ENCODE measurements around the gene SFXN5. TPM values are rescaled to one million over a fixed set of nuclear protein-coding genes. Genes with fewer than 3 reads are reported as not detected.

SFXN5 gene
- total and polyA plus RNA-seq, 2 of the 4 experiments (the other 2 are of a cell fraction), result 8.6 to 17.0 TPM

DNA sequence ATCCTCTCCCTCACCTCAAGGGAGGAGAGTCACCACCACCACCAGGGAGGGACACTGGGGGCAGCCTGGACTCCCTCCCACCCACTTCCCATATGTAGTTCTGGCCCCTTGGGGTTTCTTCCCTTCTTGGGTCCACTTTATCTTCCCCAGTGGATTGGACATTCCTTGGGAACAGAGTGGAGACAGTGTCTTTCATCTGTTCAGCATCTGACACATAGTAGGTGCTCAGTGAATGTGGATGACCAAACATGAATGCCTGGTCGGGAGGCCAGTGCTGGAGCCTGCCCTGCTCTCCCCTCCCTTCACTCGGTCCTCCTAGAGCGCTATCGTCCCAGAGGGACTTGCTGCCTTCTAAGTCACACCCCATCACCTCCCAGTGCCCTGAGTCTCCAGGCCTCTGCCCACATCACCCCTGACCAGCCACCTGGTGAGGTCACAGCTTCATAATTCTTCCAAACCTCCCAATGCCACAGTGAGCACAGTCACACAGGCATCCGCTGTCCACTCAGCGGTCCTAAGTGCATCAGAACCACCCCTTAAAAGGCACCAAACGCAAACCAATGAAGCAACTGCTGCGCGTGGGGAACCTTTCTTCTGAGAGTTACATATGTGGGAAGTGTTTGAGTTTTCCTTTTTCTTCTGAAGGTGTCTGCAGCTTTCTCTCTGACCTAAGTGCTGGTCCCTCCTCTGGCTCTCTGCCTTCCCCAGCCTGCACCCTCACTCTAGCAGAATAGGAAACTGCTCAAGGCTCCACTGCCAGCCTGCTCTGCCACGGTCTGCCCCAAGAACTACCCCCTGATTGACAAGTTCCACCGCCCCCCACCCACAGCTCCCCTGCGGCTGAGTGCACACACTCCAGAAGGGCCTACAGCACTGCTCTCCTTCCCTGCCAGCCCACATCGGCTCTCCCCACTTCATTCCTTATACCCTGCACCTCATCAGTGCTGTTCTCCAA, 7.2 kb upstream of the SFXN5 start (continued):
- no peak for TF ChIP-seq MAZ (IDR thresholded peaks at IDR 0.05; ENCODE audit: borderline replicate concordance, low read depth, low read length)

DNA sequence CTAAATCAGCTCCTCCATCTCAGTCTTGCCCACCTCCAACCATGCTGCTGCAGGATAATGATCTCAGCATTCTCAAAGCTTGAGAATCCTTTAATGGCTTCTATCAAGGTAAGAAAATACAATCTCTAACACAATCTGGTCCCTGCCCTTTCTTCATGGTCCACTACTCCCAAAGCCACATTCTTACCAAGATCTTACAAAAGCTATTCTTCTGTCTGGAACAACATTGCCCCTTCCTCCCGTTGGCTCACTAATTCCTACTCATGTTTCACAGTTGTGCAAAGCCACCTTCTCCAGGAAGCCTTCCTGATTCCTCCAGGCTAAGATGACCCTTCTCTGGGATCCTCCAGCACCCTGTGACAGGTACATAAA, 5.9 kb upstream of the SFXN5 start:
- intact Hi-C loops (cut with micrococcal nuclease) (no loop called here), in situ Hi-C loops (cut with MboI; ENCODE audit: low sequenced_read_pairs) (no loop called here), dilution Hi-C loops (cut with HindIII; ENCODE audit: low sequenced_read_pairs, unreplicated experiment) (no loop called here)
- Histone ChIP-seq H4K91ac (ENCODE audit: insufficient read depth, low read depth, low read length) (no peak overlapping the region), H4K5ac (ENCODE audit: low read depth, low read length) (no peak overlapping the region), H2BK120ac (ENCODE audit: low read depth, low read length) (no peak overlapping the region), H3K9me3 (ENCODE audit: control insufficient read depth, insufficient read depth, low read length) (no peaks in the 10 kb centered on the region), H2AK9ac (replicated peaks; ENCODE audit: low read depth, low read length, poor library complexity) (no peak overlapping the region), H4K8ac (ENCODE audit: low read depth in 2 of 2, low read length in 2 of 2) (no peak overlapping the region), H2BK20ac (ENCODE audit: low read depth, low read length) (no peak overlapping the region), H3K27ac (ENCODE audit: insufficient read depth, low read length) (no peak overlapping the region), H3K79me1 (ENCODE audit: low read depth in 1 of 2, low read length in 2 of 2) (peaks cover 17 to 45% of the 10 kb centered on the region in 2 experiments), H2BK15ac (ENCODE audit: low read depth, low read length) (no peak overlapping the region), H2AFZ (replicated peaks; ENCODE audit: low read length, poor library complexity) (no peak overlapping the region), H3K4me3 (ENCODE audit: insufficient read depth, low read depth, low read length) (no peak overlapping the region), H3K4me1 (ENCODE audit: control insufficient read depth, insufficient read depth, low read length) (no peaks in the 10 kb centered on the region; the same call in 1 of the 2 replicates), H3K9me1 (ENCODE audit: insufficient read depth, low read length) (no peaks in the 10 kb centered on the region), H4K20me1 (ENCODE audit: insufficient read depth, low read length) (peaks cover 40% of the 10 kb centered on the region), H3K36me3 (ENCODE audit: control insufficient read depth, insufficient read depth, low read length) (peaks cover 48% of the 10 kb centered on the region), H3K9ac (ENCODE audit: low read depth, low read length) (no peak overlapping the region), H3K23ac (ENCODE audit: low read depth, low read length) (no peak overlapping the region), H3K4ac (ENCODE audit: low read depth, low read length) (no peak overlapping the region), H3K14ac (replicated peaks; ENCODE audit: low read depth, low read length) (no peak overlapping the region), H3K56ac (ENCODE audit: extremely low read depth, insufficient read depth, low read length) (no peak overlapping the region), H3K4me2 (ENCODE audit: low read depth, low read length) (no peak overlapping the region), H3K27me3 (ENCODE audit: control insufficient read depth, insufficient read depth, low read length) (no peaks in the 10 kb centered on the region), H2BK5ac (ENCODE audit: low read depth, low read length, poor library complexity, severe bottlenecking) (no peak overlapping the region), H3K18ac (ENCODE audit: low read depth, low read length) (no peak overlapping the region), H2AK5ac (ENCODE audit: low read depth, low read length) (no peak overlapping the region)
- no TSS peak for BruUV-seq (replicated peaks)
- no peak for DNase-seq
- WGBS, 2 experiments (ENCODE audit: extremely low coverage in 2 of 2, insufficient read length in 1 of 2), result no CpG with 5 or more reads among the region's 1 CpG
- ATAC-seq (ENCODE audit: low read depth), result no peak
- ChIA-PET POLR2A (ENCODE audit: unreplicated experiment) (interaction anchor here (0.6 kb wide), 1 partner anchor 155 kb away, joined by 4 read pairs; no protein-coding TSS in a partner anchor), CTCF (interaction anchor here (0.7 kb wide), 1 partner anchor 79 kb away, joined by 4 read pairs; no protein-coding TSS in a partner anchor)
- TF ChIP-seq MAFK (IDR thresholded peaks at IDR 0.05; ENCODE audit: low read depth, low read length) (no peak), SMC3 (IDR thresholded peaks at IDR 0.05; ENCODE audit: low read depth, low read length) (no peak), POLR2A (IDR thresholded peaks at IDR 0.05; ENCODE audit: low read depth, low read length) (no peak), CHD1 (IDR thresholded peaks at IDR 0.05; ENCODE audit: low read depth, low read length) (no peak), CEBPB (IDR thresholded peaks at IDR 0.05; ENCODE audit: low read depth, low read length) (no peak), RFX5 (IDR thresholded peaks at IDR 0.05; ENCODE audit: low read depth, low read length) (no peak), FOS (IDR thresholded peaks at IDR 0.05; ENCODE audit: low read depth, low read length) (no peak), RCOR1 (IDR thresholded peaks at IDR 0.05; ENCODE audit: insufficient replicate concordance, low read length) (no peak), BHLHE40 (IDR thresholded peaks at IDR 0.05; ENCODE audit: low read depth, low read length) (no peak), NFE2L2 (IDR thresholded peaks at IDR 0.05; ENCODE audit: low read depth, low read length) (no peak), MXI1 (IDR thresholded peaks at IDR 0.05; ENCODE audit: borderline replicate concordance, low read depth, low read length) (no peak)
- TF ChIP-seq, protein P1, sequence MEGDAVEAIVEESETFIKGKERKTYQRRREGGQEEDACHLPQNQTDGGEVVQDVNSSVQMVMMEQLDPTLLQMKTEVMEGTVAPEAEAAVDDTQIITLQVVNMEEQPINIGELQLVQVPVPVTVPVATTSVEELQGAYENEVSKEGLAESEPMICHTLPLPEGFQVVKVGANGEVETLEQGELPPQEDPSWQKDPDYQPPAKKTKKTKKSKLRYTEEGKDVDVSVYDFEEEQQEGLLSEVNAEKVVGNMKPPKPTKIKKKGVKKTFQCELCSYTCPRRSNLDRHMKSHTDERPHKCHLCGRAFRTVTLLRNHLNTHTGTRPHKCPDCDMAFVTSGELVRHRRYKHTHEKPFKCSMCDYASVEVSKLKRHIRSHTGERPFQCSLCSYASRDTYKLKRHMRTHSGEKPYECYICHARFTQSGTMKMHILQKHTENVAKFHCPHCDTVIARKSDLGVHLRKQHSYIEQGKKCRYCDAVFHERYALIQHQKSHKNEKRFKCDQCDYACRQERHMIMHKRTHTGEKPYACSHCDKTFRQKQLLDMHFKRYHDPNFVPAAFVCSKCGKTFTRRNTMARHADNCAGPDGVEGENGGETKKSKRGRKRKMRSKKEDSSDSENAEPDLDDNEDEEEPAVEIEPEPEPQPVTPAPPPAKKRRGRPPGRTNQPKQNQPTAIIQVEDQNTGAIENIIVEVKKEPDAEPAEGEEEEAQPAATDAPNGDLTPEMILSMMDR (conservative IDR thresholded peaks at IDR 0.05; ENCODE audit: low read depth, low read length), result no peak
- TF ChIP-seq, protein P2, sequence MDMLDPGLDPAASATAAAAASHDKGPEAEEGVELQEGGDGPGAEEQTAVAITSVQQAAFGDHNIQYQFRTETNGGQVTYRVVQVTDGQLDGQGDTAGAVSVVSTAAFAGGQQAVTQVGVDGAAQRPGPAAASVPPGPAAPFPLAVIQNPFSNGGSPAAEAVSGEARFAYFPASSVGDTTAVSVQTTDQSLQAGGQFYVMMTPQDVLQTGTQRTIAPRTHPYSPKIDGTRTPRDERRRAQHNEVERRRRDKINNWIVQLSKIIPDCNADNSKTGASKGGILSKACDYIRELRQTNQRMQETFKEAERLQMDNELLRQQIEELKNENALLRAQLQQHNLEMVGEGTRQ (IDR thresholded peaks at IDR 0.05; ENCODE audit: low read depth, low read length), result no peak

All from IMR-90 (cell line).